M059J (cell line): ENCODE data around the gene CREB1. TPM values are rescaled to one million over a fixed set of nuclear protein-coding genes. Genes with fewer than 3 reads are reported as not detected.
A peak's percentile ranks its signal among the peaks of the same experiment; 100 is the strongest.

ENCODE experiments used
- DNase-seq: peaks from one replicate; pipeline ENCODE4 v3.0.0-alpha.2; 2012; ENCODE audit warnings: low read depth
- total RNA-seq: library from RNA; depleted of rRNA; stranded (reverse); fragments of >200 nt; shearing (Covaris generic); gene quantifications from 2 replicates; pipeline ENCODE4 v1.2.3, GENCODE V29; 2014

The CREB1 gene
- total RNA-seq, 1 experiment from 2014 or later: 55.0 TPM

DNA sequence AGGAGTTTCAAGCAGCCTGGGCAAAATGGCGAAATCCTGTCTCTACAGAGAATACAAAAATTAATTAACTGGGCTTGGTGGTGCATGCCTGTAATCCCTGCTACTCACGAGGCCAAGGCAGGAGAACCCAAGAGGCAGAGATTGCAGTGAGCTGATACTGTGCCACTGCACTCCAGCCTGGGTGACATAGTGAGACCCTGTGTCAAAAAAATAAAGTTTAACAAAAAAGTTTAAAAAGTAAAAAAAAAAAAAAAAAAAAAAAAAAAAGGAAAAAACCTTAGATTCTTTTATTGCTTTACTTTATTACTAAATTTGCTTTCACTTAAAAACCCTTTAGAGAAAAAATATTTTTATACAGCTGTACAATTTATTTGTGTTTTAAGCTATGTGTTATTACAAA is 10.7 kb downstream of the CREB1 start:
- no peak for DNase-seq

DNA sequence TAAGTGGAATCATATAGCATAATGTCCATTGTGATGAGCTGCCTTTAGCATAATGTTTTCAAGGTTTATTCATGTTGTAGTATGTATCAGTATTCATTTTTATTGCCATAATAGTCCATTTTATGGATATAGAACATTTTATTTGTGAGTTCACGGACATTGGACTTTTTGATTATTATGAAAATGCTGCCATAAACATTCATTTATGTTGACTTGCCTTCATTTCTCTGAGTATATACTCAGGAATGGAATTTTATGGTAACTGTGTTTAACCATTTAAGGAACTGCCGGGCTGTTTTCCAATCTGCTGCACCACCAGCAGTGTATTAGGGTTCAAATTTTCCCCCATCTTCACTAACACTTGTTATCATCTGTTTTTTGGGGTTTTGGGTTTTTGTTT is 12.2 kb downstream of the CREB1 start:
- no peak for DNase-seq

DNA sequence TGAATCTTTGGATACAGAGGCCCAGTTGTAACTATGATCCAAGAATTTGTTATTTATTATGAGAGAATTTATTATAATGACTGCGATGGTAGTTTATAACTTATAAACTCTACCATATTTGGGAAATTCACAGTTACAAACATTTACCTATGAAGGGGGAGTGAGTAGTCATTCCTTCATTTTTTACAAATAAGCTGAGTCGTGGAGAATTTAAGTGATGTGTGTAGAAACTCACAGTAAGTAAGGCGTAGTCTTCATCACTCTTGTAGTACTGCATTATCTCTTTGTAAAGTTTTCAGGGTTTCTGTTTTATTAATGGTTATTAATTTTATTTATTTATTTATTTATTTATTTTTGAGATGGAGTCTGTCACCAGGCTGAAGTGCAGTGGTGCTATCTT is 13.5 kb downstream of the CREB1 start:
- DNase-seq: no peak

DNA sequence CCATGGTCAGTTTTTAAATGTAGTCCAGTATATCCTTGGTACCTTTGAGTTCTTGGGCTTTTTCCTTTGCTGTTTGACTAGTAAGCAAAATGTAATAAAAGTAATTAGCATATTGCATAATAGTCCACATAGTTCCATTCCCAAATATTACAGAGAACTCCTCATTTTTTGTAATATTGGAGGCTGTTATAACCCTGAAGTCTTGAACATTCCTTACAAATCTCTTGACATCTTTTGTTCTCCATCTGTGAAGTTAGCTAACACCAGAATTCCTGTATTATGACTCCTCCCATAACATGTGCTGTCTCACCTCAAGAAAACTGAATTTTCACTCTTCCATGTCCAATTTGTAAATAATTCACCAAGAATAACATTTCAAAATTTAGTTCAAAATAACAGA is 17.1 kb downstream of the CREB1 start:
- no peak for DNase-seq

GRCh38 chr2:207549145-207549544 is 19.4 kb downstream of the CREB1 start:
- no peak for DNase-seq

DNA sequence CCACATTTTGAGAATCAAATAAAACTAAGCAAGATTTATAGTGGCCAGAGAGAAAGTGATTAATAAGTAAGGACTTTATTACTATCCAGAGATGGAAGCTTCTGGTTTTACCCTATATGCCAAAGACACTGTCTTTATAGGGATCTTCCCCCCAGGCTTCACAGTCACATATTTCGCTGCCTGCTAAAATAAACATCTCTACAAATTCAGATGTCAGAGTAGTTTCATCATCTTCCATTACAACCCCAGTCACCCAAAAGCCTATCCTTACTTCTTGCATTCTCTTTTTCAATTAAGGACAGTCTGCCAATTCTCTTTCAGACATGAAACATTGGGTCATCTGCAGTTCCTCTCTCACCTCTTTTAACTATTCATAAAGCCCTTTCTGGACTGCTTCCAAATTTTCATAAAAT is 28.3 kb downstream of the CREB1 start:
- DNase-seq: peak; percentile 92

DNA sequence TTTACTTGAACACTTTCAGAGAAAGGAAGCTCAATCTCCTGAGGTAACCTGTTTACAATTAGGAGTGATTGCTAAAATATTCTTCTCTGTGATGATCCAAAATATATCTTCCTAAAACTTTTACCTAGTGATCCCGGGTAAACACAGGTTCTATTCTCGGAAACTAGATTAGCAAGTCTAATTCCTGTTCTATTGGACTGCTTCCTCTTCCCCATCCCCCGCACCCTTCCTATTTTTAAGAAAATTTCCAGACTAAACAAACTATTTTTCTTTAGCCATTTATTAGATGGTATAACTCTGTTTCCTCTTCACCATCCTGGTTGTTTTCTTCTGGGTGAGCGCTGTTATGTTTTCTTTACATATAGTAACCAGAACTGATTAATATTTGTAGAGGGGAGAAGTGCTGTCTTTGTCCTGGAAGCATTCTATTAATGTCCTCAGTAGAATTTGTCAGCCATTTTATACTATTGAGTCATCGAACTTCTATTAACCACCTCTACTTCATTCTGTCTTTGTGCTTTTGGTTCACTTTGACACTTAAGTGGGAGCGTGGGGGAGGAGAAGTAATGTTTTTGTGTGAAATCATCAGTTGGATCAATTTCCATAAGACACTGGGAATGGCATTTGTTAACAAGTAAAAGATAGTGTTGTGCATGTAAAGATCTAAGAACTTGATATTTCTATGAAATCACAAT is 31.8 kb downstream of the CREB1 start:
- no peak for DNase-seq

GRCh38 chr2:207565736-207566500 is 36.2 kb downstream of the CREB1 start:
- no peak for DNase-seq

GRCh38 chr2:207567671-207568070 is 37.9 kb downstream of the CREB1 start:
- DNase-seq: no peak

DNA sequence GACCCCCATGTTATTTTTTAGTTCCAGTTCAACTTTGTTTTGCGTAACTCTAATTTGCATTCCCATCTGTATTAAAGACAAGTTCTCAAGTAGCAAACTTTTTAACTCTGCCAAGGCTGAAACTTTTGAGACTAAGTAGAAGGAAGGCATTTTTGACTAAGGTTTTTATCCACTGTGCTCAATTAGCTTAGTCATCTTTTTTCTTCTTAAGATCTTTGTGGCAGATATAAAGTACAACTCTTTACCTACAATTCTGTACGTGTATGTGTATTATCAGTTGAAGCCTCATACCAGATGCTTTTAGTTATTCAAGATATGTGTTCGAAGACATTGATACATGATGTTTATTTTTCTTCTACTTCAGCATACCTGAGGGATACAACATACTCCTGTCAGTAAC is 41.6 kb downstream of the CREB1 start:
- DNase-seq: no peak

GRCh38 chr2:207584952-207585351 is 55.2 kb downstream of the CREB1 start:
- no peak for DNase-seq

GRCh38 chr2:207587305-207587704 is 57.5 kb downstream of the CREB1 start:
- no peak for DNase-seq

DNA sequence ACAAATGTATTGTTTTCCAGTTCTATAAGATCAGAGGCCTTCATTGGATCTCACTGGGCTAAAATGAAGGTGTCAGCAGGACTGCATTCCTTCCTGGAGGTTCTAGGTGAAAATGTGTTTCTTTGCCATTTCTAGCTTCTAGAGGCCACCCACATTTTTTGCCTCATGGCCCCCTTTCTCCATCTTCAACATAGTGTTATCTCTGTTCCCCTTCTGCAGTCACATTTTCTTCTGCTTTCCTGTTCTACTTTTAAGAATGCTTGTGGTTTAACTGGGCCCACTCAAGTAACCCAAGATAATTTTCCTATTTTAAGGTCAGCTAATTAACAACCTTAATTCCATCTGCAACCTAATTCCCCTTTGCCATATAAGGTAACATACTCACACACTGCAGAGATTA is 59.4 kb downstream of the CREB1 start:
- DNase-seq: no peak

GRCh38 chr2:207593277-207593676 is 63.5 kb downstream of the CREB1 start:
- no peak for DNase-seq

DNA sequence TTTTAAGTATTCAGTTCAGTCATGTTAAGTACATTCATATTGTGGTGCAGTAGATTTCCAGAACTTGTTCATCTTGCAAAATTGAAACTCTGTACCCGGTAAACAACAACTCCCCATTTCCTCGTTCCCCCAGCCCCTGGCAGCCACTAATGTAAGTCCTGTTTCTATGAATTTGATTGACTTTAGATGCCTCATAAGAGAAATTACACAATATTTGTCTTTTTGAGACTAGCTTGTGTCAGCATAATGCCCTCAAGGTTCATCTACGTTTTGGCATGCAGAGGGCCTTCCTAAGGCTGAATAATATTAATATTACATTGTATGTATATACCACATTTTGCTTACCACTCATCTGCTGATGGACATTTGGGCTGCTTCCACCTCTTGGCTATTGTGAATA is 64.5 kb downstream of the CREB1 start:
- no peak for DNase-seq

DNA sequence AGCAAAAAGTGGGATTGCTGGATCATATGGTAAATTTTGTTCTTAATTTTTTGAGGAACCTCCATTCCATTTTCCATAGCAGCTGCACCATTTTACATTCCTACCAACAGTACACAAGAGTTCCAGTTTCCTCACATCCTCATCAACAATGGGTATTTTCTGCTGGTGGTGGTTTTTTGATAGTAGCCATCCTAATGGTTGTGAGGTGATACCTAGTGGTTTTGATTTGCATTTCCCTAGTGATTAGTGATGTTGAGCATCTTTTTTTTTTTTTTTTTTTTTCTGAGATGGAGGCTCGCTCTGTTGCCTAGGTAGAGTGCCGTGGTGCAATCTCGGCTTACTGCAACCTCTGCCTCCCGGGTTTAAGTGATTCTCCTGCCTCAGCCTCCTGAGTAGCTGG is 65.0 kb downstream of the CREB1 start:
- no peak for DNase-seq

- no peak for DNase-seq
Measured at GRCh38 chr2:207599636-207600035, 69.9 kb downstream of the CREB1 start.

GRCh38 chr2:207600231-207600630 is 70.5 kb downstream of the CREB1 start:
- no peak for DNase-seq

DNA sequence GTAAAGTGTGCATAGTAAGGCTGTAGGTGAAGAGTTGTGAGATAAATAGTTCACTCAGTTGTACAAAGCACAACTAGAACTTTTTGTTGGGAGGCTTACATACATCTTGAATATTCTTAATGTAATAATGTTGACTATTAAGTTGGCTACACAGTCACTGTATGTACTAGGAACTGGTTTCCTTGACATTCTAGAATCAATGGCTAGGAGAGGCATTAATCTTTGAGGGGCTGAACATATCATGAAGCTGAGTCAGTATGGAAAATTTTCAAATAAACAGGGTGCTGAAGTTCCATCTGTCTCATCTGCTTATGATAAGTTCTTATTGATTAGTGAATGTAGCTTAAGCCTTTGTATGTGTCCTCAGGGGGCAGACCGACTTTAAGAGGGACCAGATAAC is 72.0 kb downstream of the CREB1 start:
- no peak for DNase-seq

DNA sequence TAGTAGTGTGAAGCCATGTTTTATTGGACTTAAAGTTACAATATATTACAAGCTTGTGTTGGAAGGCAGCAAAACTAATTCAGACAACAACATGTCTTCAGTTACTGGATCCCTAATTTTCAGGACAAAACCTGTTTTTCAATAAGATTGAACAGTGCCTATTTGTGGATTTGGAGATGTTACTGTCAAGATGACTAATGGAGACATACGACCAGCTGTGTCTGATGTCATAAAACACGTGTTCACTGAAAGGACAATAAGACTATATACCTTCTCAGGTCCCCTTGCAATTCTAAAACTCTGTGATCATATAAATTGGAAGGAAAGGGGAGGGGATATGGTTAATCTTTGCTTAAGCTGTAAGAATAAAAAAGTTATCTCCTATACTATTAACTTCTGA is 73.7 kb downstream of the CREB1 start:
- no peak for DNase-seq

- DNase-seq: no peak
Measured at GRCh38 chr2:207606399-207606798, 76.6 kb downstream of the CREB1 start.

- DNase-seq: no peak
Measured at GRCh38 chr2:207606829-207607228, 77.1 kb downstream of the CREB1 start.

DNA sequence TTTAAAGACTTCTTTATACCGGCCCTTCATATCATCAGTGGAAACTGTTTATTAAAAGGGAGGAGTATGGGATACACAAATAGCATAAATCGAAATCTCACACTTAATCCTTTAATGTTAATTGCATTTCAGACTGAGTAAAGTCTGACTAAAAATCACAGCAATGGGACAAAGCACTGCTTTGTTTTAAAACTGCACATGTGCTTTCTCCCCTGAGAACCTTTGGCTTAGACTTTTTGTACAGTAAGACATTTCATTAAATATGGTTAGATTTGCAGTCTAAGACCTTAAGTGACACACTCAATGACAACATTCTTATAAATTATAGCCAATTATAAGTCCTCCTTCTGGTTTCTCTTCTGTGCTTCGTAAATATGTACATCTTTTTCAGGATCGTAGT is 83.0 kb downstream of the CREB1 start:
- no peak for DNase-seq

GRCh38 chr2:207614824-207615223 is 85.1 kb downstream of the CREB1 start:
- DNase-seq: no peak
